H1 (cell line): ENCODE results near the gene TSHZ2. TPM values are rescaled to one million over a fixed set of nuclear protein-coding genes. Genes with fewer than 3 reads are reported as not detected.

ENCODE experiments used
- CTCF ChIA-PET: fragments of 300-600 bp; sonication (Branson Sonifier 250); formaldehyde crosslinking; loops from one replicate; lab custom pipeline; 2021; ENCODE audit not compliant: partially characterized antibody; lab: Charles Lee
- POLR2A ChIA-PET: fragments of 300-600 bp; sonication (Branson Sonifier 250); formaldehyde crosslinking; loops from one replicate; lab custom pipeline; 2021; ENCODE audit warnings: inconsistent platforms; ENCODE audit not compliant: partially characterized antibody; lab: Charles Lee
- DNase-seq, 2 experiments: peaks; one replicate each; pipeline versions ENCODE4 v3.0.0 to v3.0.0-alpha.2; 2010 to 2022; ENCODE audit warnings: low spot score in 2 of 2, low read depth in 1 of 2, mixed read lengths in 1 of 2
- FAIRE-seq: peaks from 2 replicates; lab custom pipeline; 2011; peaks lifted over from hg19 to GRCh38; lab: Jason Lieb, UNC
- H2AFZ ChIP-seq: 2 replicates; pipeline ENCODE4 v1.8.1; 2012; ENCODE audit warnings: low read length, inconsistent platforms
- H2AK5ac ChIP-seq: 2 replicates; pipeline ENCODE4 v1.6.1; 2013; ENCODE audit warnings: low read depth, low read length
- H2BK120ac ChIP-seq: replicated peaks from 2 replicates; pipeline ENCODE3; 2013; ENCODE audit warnings: low read depth, low read length, inconsistent platforms
- H2BK12ac ChIP-seq: 2 replicates; pipeline ENCODE4 v1.6.1; 2013; ENCODE audit warnings: low read depth, low read length
- H2BK15ac ChIP-seq: 2 replicates; pipeline ENCODE4 v1.6.1; 2013; ENCODE audit warnings: low read length
- H2BK20ac ChIP-seq: 2 replicates; pipeline ENCODE4 v1.6.1; 2013; ENCODE audit warnings: low read length
- H2BK5ac ChIP-seq: 2 replicates; pipeline ENCODE4 v1.6.1; 2013; ENCODE audit warnings: low read depth, low read length
- H3K14ac ChIP-seq: 2 replicates; pipeline ENCODE4 v1.6.1; 2013; ENCODE audit warnings: inconsistent platforms; ENCODE audit not compliant: insufficient read length
- H3K18ac ChIP-seq: 2 replicates; pipeline ENCODE4 v1.6.1; 2013; ENCODE audit warnings: low read length; ENCODE audit errors: extremely low read depth
- H3K23ac ChIP-seq: 2 replicates; pipeline ENCODE4 v1.6.1; 2013; ENCODE audit warnings: inconsistent platforms; ENCODE audit not compliant: insufficient read length
- H3K23me2 ChIP-seq: 2 replicates; pipeline ENCODE4 v1.6.1; 2013; ENCODE audit warnings: low read depth, low read length
- H3K27ac ChIP-seq: 2 replicates; pipeline ENCODE4 v1.6.1; 2011; ENCODE audit warnings: low read depth, low read length, inconsistent platforms
- H3K27me3 ChIP-seq, 4 experiments: replicated peaks in 1 of 4; 1 replicate in 1 of 4; 2 replicates in 3 of 4; pipeline versions ENCODE4 v1.6.1 to v1.8.1; 2011 to 2013; ENCODE audit warnings: low read length in 3 of 4, mild to moderate bottlenecking in 3 of 4, inconsistent platforms in 2 of 4, mixed read lengths in 2 of 4, moderate library complexity in 1 of 4; ENCODE audit not compliant: control insufficient read depth in 3 of 4, insufficient read depth in 3 of 4; ENCODE audit errors: extremely low read depth in 1 of 4
- H3K36me3 ChIP-seq, 4 experiments: 2 replicates each; pipeline versions ENCODE4 v1.6.1 to v1.8.1; 2011 to 2013; ENCODE audit warnings: mild to moderate bottlenecking in 4 of 4, low read length in 3 of 4, moderate library complexity in 2 of 4, control low read depth in 1 of 4, inconsistent platforms in 1 of 4; ENCODE audit not compliant: insufficient read depth in 4 of 4, control insufficient read depth in 2 of 4
- H3K4ac ChIP-seq: replicated peaks from 2 replicates; pipeline ENCODE3; 2013; ENCODE audit warnings: low read length, low read depth, mixed read lengths, inconsistent platforms; ENCODE audit not compliant: insufficient read length
- H3K4me1 ChIP-seq, 4 experiments: replicated peaks in 1 of 4; 1 replicate in 1 of 4; 2 replicates in 3 of 4; pipeline versions ENCODE4 v1.6.1 to v1.8.1; 2011 to 2013; ENCODE audit warnings: low read length in 3 of 4, inconsistent platforms in 2 of 4, mixed read lengths in 1 of 4; ENCODE audit not compliant: insufficient read depth in 4 of 4, control insufficient read depth in 3 of 4
- H3K4me2 ChIP-seq, 2 experiments: 2 replicates each; pipeline versions ENCODE4 v1.6.1 to v1.8.1; 2011 to 2013; ENCODE audit warnings: low read depth in 2 of 2, low read length in 2 of 2, control low read depth in 1 of 2, inconsistent platforms in 1 of 2, mild to moderate bottlenecking in 1 of 2; ENCODE audit not compliant: insufficient read depth in 1 of 2
- H3K4me3 ChIP-seq, 4 experiments: fragments of 200-600, 300-600 bp in 1 of 4; sonication (generic), shearing (Covaris generic), sonication (Bioruptor Twin) in 1 of 4; 2 replicates each; pipeline versions ENCODE4 v1.5.1 to v1.8.1; 2011 to 2016; ENCODE audit warnings: low read length in 4 of 4, low read depth in 3 of 4, control low read depth in 2 of 4, inconsistent platforms in 2 of 4, mild to moderate bottlenecking in 2 of 4, mixed read lengths in 1 of 4, moderate library complexity in 1 of 4; ENCODE audit not compliant: insufficient read depth in 2 of 4; ENCODE audit errors: extremely low read depth in 1 of 4
- H3K56ac ChIP-seq: replicated peaks from 2 replicates; pipeline ENCODE3; 2013; ENCODE audit warnings: low read depth, mild to moderate bottlenecking, mixed read lengths, low read length, inconsistent platforms; ENCODE audit not compliant: insufficient read length
- H3K79me1 ChIP-seq: 2 replicates; pipeline ENCODE4 v1.6.1; 2013; ENCODE audit warnings: low read depth, low read length, control low read depth
- H3K79me2 ChIP-seq, 2 experiments: 2 replicates each; pipeline versions ENCODE4 v1.6.1 to v1.8.1; 2012 to 2013; ENCODE audit warnings: low read length in 2 of 2, mild to moderate bottlenecking in 2 of 2, inconsistent platforms in 1 of 2; ENCODE audit not compliant: insufficient read depth in 2 of 2, control insufficient read depth in 1 of 2
- H3K9ac ChIP-seq, 4 experiments: replicated peaks in 1 of 4; 1 replicate in 1 of 4; 2 replicates in 3 of 4; pipeline versions ENCODE4 v1.6.1 to v1.8.1; 2011 to 2013; ENCODE audit warnings: low read depth in 3 of 4, low read length in 3 of 4, control low read depth in 2 of 4, mild to moderate bottlenecking in 2 of 4, moderate library complexity in 2 of 4, inconsistent platforms in 1 of 4; ENCODE audit errors: extremely low read depth in 1 of 4
- H3K9me3 ChIP-seq, 2 experiments: 2 replicates each; pipeline versions ENCODE4 v1.6.1 to v1.8.1; 2012 to 2013; ENCODE audit warnings: mild to moderate bottlenecking in 2 of 2, moderate library complexity in 2 of 2, control low read depth in 1 of 2, inconsistent platforms in 1 of 2, low read depth in 1 of 2, low read length in 1 of 2, mixed read lengths in 1 of 2; ENCODE audit not compliant: insufficient read depth in 2 of 2
- H4K20me1 ChIP-seq, 2 experiments: replicated peaks in 1 of 2; 2 replicates each; pipeline versions ENCODE3 to v1.8.1; 2011 to 2013; ENCODE audit warnings: inconsistent platforms in 2 of 2, low read length in 2 of 2, mild to moderate bottlenecking in 1 of 2; ENCODE audit not compliant: insufficient read depth in 2 of 2, control insufficient read depth in 1 of 2
- H4K5ac ChIP-seq: 2 replicates; pipeline ENCODE4 v1.6.1; 2013; ENCODE audit warnings: low read length, low read depth, mixed read lengths, inconsistent platforms; ENCODE audit not compliant: insufficient read length
- H4K8ac ChIP-seq: 2 replicates; pipeline ENCODE4 v1.8.0; 2013; ENCODE audit warnings: mild to moderate bottlenecking, moderate library complexity, low read length, inconsistent platforms; ENCODE audit not compliant: insufficient read depth; ENCODE audit errors: extremely low read depth
- H4K91ac ChIP-seq: replicated peaks from 2 replicates; pipeline ENCODE3; 2013; ENCODE audit warnings: low read length, mixed read lengths, inconsistent platforms; ENCODE audit not compliant: insufficient read length
- CHD1 ChIP-seq: IDR thresholded peaks from 2 replicates; pipeline ENCODE4 v1.6.1; 2012; ENCODE audit warnings: low read depth, low read length, improper control_type of control experiment
- GABPA ChIP-seq: IDR thresholded peaks from 2 replicates; pipeline ENCODE4 v1.6.1; 2011; ENCODE audit warnings: mild to moderate bottlenecking, low read length, moderate library complexity, borderline replicate concordance; ENCODE audit not compliant: insufficient read depth
- GTF2F1 ChIP-seq: IDR thresholded peaks from 2 replicates; pipeline ENCODE4 v1.6.1; 2012; ENCODE audit warnings: low read depth, low read length, improper control_type of control experiment, borderline replicate concordance
- KDM5A ChIP-seq: fragments of 200-600 bp; IDR thresholded peaks from 2 replicates; pipeline ENCODE4 v1.7.1; 2012; ENCODE audit warnings: mild to moderate bottlenecking, low read length, inconsistent platforms, mixed read lengths
- RBBP5 ChIP-seq: IDR thresholded peaks from 2 replicates; pipeline ENCODE4 v1.7.1; 2012; ENCODE audit warnings: low read depth, mild to moderate bottlenecking, inconsistent platforms, low read length, moderate library complexity, borderline replicate concordance
- WGBS, 2 experiments: shearing (Covaris generic) in 1 of 2; methylation state at CpG; one replicate each; pipeline versions ENCODE4 v1.1.6 to v1.1.7; 2013 to 2015; ENCODE audit warnings: low lambda C conversion rate in 2 of 2, mixed read lengths in 2 of 2, inconsistent platforms in 1 of 2, low coverage in 1 of 2, missing lambda C conversion rate in 1 of 2; ENCODE audit not compliant: insufficient replicate concordance in 2 of 2, insufficient coverage in 1 of 2, insufficient read length in 1 of 2; ENCODE audit errors: extremely low coverage in 1 of 2, missing lambda C conversion rate in 1 of 2; 5-methylcytosine and 5-hydroxymethylcytosine counted together
- polyA plus RNA-seq, 7 experiments: library from polyadenylated mRNA; depleted of rRNA in 3 of 7; stranded (reverse) in 5 of 7; unstranded in 2 of 7; fragments of >200 nt in 5 of 7; fragments of 200-250 nt in 2 of 7; gene quantifications; 1 replicate in 5 of 7; 2 replicates in 1 of 7; 4 replicates in 1 of 7; pipeline versions ENCODE4 v1.2.1 to v1.2.3, GENCODE V29; 2011 to 2013; ENCODE audit warnings: missing spikeins in 2 of 7, mixed read lengths in 2 of 7
- total RNA-seq: library from RNA; stranded (reverse); fragmentation: NEBNext Ultra II Directional; extraction: Animal tissue kit (Norgen Biotek cat#: 25700); gene quantifications from 2 replicates; pipeline ENCODE4 v1.2.1, GENCODE V29; 2021

Gene TSHZ2
- total and polyA plus RNA-seq, 2 of the 8 experiments (the other 6 are each of a cell fraction or from before 2014, with no cell fraction given) = 0.14 to 0.30 TPM

- H3K18ac ChIP-seq = no peak overlapping the region
- no peak overlapping the region for H2BK120ac ChIP-seq
- no peaks in the 10 kb centered on the region for H4K20me1 ChIP-seq
- 89% methylated on average over 4 of the region's 4 CpGs; no CpG with 5 or more reads in 1 of the 2 experiments for WGBS, 2 experiments
- CTCF ChIA-PET = interaction anchor here (0.6 to 1.0 kb wide), 2 partner anchors 8 to 779 kb away, joined by 3 to 4 read pairs; no protein-coding TSS in a partner anchor
- no peak overlapping the region for H3K4ac ChIP-seq
- no peak overlapping the region for H3K9ac ChIP-seq
- no peak overlapping the region for H2BK15ac ChIP-seq
- peaks cover 0 to 7% (median 0%) of the 10 kb centered on the region in 4 experiments; a peak in 2 of 7 replicates for H3K4me1 ChIP-seq
- H4K8ac ChIP-seq = no peak overlapping the region
- H2AFZ ChIP-seq = no peak overlapping the region
- no peak overlapping the region for H3K4me3 ChIP-seq
- no peaks in the 10 kb centered on the region for H3K9me3 ChIP-seq
- H3K56ac ChIP-seq = no peak overlapping the region
- H4K5ac ChIP-seq = no peak overlapping the region
- FAIRE-seq (no peak), DNase-seq (no peak)
- no peak overlapping the region for H3K23ac ChIP-seq
- H3K79me2 ChIP-seq = no peaks in the 10 kb centered on the region
- no peak overlapping the region for H2AK5ac ChIP-seq
- H2BK5ac ChIP-seq = no peak overlapping the region
- no peak overlapping the region for H2BK12ac ChIP-seq
- no peak overlapping the region for H3K27ac ChIP-seq
- no peaks in the 10 kb centered on the region for H3K23me2 ChIP-seq
- H3K14ac ChIP-seq = no peak overlapping the region
- no peaks in the 10 kb centered on the region for H3K36me3 ChIP-seq
- no peak overlapping the region for H4K91ac ChIP-seq
- no peak overlapping the region for H2BK20ac ChIP-seq
- no peak overlapping the region for H3K4me2 ChIP-seq
- no peaks in the 10 kb centered on the region for H3K79me1 ChIP-seq
- POLR2A ChIA-PET = no interaction called here
- H3K27me3 ChIP-seq = no peaks in the 10 kb centered on the region
- TF ChIP-seq RBBP5 (no peak), GTF2F1 (no peak), GABPA (no peak), KDM5A (no peak), CHD1 (no peak)
Measured at GRCh38 chr20:53324816-53325215, 352.7 kb downstream of the TSHZ2 start.
